ENCODE data around the gene MICAL2. TPM values are rescaled to one million over a fixed set of nuclear protein-coding genes. Genes with fewer than 3 reads are reported as not detected.

The MICAL2 gene
- polyA plus RNA-seq, 2 of the 4 experiments (the other 2 are of a cell fraction), result 39.8 to 42.1 TPM

GRCh38 chr11:12106101-12106500, 4.3 kb upstream of the MICAL2 start:
- POLR2A ChIA-PET, result no interaction called here

GRCh38 chr11:12106501-12106900, 3.9 kb upstream of the MICAL2 start:
- TF ChIP-seq GATA3 (IDR thresholded peaks at IDR 0.05; ENCODE audit: borderline replicate concordance) (no peak), HDAC2 (IDR thresholded peaks at IDR 0.05) (no peak), EP300 (IDR thresholded peaks at IDR 0.05) (no peak), SMC3 (IDR thresholded peaks at IDR 0.05) (no peak), ZSCAN20 (CRISPR knock-in tag; IDR thresholded peaks at IDR 0.05) (no peak), MAX (IDR thresholded peaks at IDR 0.05) (no peak), EHMT2 (IDR thresholded peaks at IDR 0.05; ENCODE audit: low read depth) (no peak), CHD2 (IDR thresholded peaks at IDR 0.05; ENCODE audit: low read length, partially characterized antibody) (no peak), RAD21 (conservative IDR thresholded peaks at IDR 0.05 in 1 of 2, IDR thresholded peaks at IDR 0.05 in 1 of 2) (no peak), EHF (CRISPR knock-in tag; IDR thresholded peaks at IDR 0.05) (no peak), MAZ (IDR thresholded peaks at IDR 0.05; ENCODE audit: borderline replicate concordance, low read depth, low read length) (no peak)
- POLR2A ChIA-PET, result no interaction called here
- ATAC-seq (no peak), FAIRE-seq (no peak), DNase-seq (ENCODE audit: low read depth in 1 of 2, low spot score in 1 of 2) (no peak)
- H3K4me2 ChIP-seq, result no peak overlapping the region
- no peaks in the 10 kb centered on the region for H3K9me3 ChIP-seq
- 87% methylated on average over 5 of the region's 5 CpGs for WGBS (ENCODE audit: missing lambda C conversion rate)
- H3K4me1 ChIP-seq, result peaks cover 22% of the 10 kb centered on the region
- H3K27ac ChIP-seq, result no peak overlapping the region
- H3K4me3 ChIP-seq, result no peak overlapping the region
- CTCF ChIA-PET, result interaction anchor here (1.1 to 8.9 kb wide), 3 partner anchors 17 to 175 kb away, joined by 3 to 92 read pairs (median 5); no protein-coding TSS in a partner anchor

More at GRCh38 chr11:12106101-12106500, 4.3 kb upstream of the MICAL2 start:
- CTCF ChIA-PET, result interaction anchor here (0.9 to 8.9 kb wide), 4 partner anchors 17 to 176 kb away, joined by 3 to 92 read pairs (median 8); no protein-coding TSS in a partner anchor
- Histone ChIP-seq H3K4me1 (peaks cover 19% of the 10 kb centered on the region), H3K27ac (0 out of 6 replicates have a peak overlapping the region, but pooled peaks of 1 of the 2 experiments have one; percentile 6), H3K9me3 (no peaks in the 10 kb centered on the region), H3K4me2 (no peak overlapping the region), H3K4me3 (no peak overlapping the region)
- TF ChIP-seq ZNF302 (CRISPR knock-in tag; IDR thresholded peaks at IDR 0.05), result no peak
- TF ChIP-seq RAD21 (conservative IDR thresholded peaks at IDR 0.05 in 1 of 2, IDR thresholded peaks at IDR 0.05 in 1 of 2), result no peak
- TF ChIP-seq USF2 (IDR thresholded peaks at IDR 0.05), result no peak
- no peak for TF ChIP-seq MAX (IDR thresholded peaks at IDR 0.05)
- no peak for TF ChIP-seq SMC3 (IDR thresholded peaks at IDR 0.05)
- no peak for TF ChIP-seq MAZ (IDR thresholded peaks at IDR 0.05; ENCODE audit: borderline replicate concordance, low read depth, low read length)
- FAIRE-seq (no peak), ATAC-seq (no peak), DNase-seq (ENCODE audit: low read depth in 1 of 2, low spot score in 1 of 2) (no peak)
- WGBS (ENCODE audit: missing lambda C conversion rate), result 96% methylated on average over 5 of the region's 5 CpGs

GRCh38 chr11:12108875-12109453, 1.4 kb upstream of the MICAL2 start:
- H3K27ac ChIP-seq, result peak overlapping the region; percentile 83 to 92; a peak in 5 of 6 replicates

More at GRCh38 chr11:12108875-12109453, 1.4 kb upstream of the MICAL2 start:
- Histone ChIP-seq H3K4me1 (peaks cover 23% of the 10 kb centered on the region), H3K4me3 (no peak overlapping the region), H3K9me3 (no peaks in the 10 kb centered on the region), H3K4me2 (peak overlapping the region; percentile 95; the same call in 1 of the 3 replicates)
- CTCF ChIA-PET, result interaction anchor here (0.8 to 2.9 kb wide), 9 partner anchors 13 to 180 kb away, joined by 3 to 10 read pairs (median 5); no protein-coding TSS in a partner anchor
- FAIRE-seq (no peak), ATAC-seq (no peak), DNase-seq (ENCODE audit: low read depth in 1 of 2, low spot score in 1 of 2) (no peak)
- no peak for TF ChIP-seq MAFK (IDR thresholded peaks at IDR 0.05; ENCODE audit: partially characterized antibody)
- TF ChIP-seq ATOH8 (CRISPR knock-in tag; IDR thresholded peaks at IDR 0.05; ENCODE audit: low read depth), result no peak
- no peak for TF ChIP-seq POLR2AphosphoS2 (conservative IDR thresholded peaks at IDR 0.05; ENCODE audit: low read length)
- no peak for TF ChIP-seq NPAS2 (CRISPR knock-in tag; IDR thresholded peaks at IDR 0.05; ENCODE audit: borderline replicate concordance)
- no peak for TF ChIP-seq HES2 (IDR thresholded peaks at IDR 0.05)
- TF ChIP-seq CHD4 (IDR thresholded peaks at IDR 0.05; ENCODE audit: borderline replicate concordance), result no peak
- no peak for TF ChIP-seq CEBPB (IDR thresholded peaks at IDR 0.05)
- POLR2A ChIA-PET, result interaction anchor here (0.6 to 2.8 kb wide), 3 partner anchors 22 to 159 kb away, joined by 3 to 16 read pairs (median 4); no protein-coding TSS in a partner anchor
- 60% methylated on average over 1 of the region's 2 CpGs for WGBS (ENCODE audit: missing lambda C conversion rate)

Measured in A549 (cell line).